Bone marrow (tissue), 2 donors: ENCODE results near the gene LSAMP.

ENCODE experiments used
- DNase-seq, 2 donors: peaks; one replicate each; lab custom pipeline; 2025; lab: John Stamatoyannopoulos, UW

LSAMP gene

DNA sequence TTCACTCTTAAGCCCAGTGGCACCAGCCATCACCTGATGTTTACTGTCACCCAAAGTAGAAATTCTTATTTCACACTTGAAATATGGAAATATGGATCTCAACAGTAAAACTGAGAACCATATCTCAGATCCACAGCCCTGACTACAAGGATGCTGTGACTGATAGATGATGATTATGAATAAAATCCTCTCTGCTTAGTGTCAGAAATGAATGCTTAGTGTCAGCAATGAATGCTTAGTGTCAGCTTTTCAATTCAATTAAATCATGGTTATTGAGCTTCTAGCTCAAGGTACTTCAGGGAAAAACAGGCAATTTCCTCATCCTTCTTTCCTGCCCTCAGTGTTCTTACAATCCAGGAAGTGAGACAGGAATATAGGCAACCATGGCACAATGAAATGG, 392.3 kb downstream of the LSAMP start:
- DNase-seq = no peak

DNA sequence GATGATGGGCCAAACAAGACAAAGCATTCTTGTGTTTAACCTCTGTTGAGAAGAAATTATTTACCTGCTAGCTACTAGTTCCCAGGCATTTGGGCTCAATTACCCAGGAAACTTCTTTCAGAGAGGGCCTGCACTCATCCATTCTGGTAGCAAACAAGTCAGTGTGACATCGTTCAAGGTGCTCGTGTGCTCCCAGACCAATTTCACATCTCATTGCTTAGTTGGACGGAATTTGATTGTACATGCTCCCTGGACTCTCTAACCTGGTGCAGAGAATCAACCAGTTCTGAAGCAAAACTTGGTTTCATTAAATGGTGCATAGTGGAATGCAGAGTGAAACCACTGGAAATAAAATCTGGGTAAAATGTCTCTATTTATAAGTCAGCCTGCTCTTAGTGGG, 392.7 kb downstream of the LSAMP start:
- no peak for DNase-seq

DNA sequence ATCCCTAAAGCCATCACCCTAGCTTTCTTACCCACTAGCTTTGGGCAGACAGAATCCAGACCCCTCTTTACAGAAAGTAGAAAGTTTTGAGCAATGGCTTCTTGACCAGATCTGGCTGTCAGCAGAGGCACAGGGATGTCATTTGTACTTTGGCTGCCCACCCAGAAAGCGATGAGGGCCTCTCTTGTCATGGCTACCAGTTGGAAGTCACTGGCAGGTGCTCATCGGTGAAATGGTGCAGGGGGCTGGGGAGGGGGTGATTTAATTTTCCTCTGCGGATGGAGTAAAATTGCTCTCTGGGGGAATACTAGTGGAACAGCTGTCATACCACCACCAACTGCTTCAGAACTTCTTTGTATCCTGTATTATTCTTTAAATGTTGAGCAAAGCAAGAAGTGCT, 393.7 kb downstream of the LSAMP start:
- DNase-seq = no peak

- no peak for DNase-seq
Measured at GRCh38 chr3:116051040-116051439, 394.2 kb downstream of the LSAMP start.

- DNase-seq = no peak
Measured at GRCh38 chr3:116050311-116050915, 394.9 kb downstream of the LSAMP start.

- DNase-seq = no peak
Measured at GRCh38 chr3:116048991-116049390, 396.3 kb downstream of the LSAMP start.

DNA sequence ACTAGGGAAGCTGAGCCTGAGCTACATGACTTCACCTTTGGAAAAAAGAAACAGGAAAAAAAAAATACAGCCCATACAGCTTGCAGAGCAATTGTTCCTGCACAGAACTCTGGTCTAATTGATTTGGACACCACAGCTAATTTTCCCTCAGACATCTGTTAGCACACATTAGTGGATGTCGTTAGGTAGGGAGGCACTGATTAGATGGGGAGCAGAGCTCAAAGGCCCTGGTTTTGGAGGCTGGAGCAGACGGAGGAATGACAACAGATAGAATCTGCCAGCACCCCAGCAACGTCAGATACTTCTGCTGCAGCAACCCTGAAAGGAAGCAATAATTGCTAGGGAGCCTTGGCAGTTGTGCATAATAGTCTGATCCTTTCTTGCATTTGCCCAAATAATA, 398.9 kb downstream of the LSAMP start:
- no peak for DNase-seq

DNA sequence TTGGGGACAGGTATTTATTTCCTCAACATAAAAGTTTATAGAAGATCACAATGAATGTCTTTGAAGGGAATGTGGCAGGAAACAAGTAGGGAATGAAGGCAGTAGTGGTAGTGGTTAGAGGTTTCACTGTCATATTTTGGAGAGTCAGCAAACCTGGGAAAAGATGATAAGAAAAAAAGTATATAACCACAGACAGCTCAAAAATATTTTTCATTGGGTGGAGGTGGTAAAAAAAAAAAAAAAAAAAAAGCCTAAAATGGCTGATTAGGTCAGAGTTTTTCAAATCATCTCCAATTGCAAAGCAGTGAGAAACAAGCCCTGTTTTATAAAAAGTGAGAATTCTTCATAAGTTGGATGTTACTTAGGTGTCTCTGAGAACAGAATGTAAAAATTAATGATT, 400.0 kb downstream of the LSAMP start:
- no peak for DNase-seq

DNA sequence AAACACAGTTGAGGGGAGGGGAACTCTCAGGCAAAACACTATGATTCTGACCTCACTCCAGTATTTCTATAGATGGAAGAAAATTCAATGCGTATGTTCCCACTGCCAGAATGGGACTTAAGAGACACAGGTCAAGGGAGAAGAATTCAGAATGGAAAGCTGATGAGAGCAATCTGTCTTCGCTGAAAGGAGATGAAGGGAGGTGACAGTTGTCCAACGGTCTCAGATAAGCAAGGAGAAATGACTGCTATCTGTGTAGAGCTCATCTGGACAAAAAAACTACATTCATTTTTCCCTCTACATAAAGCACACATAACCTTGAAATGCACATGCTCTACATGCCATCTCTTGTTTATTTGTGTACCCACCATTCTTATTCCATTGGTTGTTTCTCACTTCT, 405.1 kb downstream of the LSAMP start:
- DNase-seq = no peak

DNA sequence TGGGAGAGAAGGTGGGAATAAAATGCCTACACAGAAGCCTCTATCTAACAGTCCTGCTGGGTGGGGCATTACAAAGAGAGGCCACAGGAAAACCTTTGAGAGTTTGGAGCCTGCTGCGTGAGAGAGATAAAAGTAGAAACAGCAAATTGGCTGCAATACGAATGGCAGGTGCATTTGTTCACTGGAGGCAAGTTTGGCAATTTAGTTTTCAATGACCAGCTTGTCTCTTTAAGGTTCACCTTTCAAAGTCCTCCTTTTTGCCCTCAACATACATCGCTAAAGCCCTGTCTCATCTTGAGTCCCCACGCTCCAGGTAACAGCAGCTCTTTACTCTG, 405.7 kb downstream of the LSAMP start:
- DNase-seq = no peak

- DNase-seq = no peak
Measured at GRCh38 chr3:116038968-116039650, 406.2 kb downstream of the LSAMP start.

DNA sequence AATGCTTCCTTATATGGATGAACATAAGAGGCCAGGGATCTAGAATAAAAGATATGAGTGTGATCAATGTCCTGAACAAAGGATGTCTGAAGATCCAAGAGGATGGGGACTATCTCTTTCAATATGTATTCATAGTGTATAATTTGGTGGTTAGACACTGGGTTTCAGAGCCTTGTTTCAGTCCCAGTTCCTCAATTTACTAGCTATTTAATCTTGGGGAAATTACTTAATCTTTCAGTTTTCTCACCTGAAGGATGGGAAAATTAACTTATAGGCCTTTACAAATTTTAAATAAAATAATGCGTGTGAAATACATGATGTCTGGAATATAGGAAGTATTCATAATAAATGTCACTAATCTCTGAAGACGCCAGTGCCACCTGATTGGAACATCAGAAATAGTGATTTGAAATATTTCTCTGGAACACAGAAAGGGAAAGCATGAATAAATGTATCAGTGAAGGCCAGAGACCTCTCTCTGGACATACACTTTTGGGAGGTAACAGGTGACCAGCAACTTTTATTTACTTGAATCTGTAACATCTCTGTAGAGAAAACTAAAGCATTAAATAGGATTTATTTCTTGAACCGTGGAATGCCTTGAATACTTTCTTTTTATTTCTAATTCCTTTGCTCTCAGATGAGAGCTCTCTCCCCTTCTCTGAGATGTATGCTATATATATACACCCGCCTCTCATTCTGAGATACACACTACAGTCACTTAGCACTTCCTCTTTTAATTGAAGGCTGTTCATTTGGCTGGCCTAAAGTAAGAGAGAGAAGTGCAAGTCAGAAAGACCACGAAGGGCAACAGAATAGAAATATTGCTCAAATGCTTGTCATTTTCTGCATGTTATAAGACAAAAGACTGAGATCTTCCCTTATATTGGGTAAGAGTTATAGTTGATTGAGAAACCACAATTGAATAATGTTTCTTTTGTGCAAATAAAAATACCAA, 407.1 kb downstream of the LSAMP start:
- DNase-seq = no peak

- no peak for DNase-seq
Measured at GRCh38 chr3:116035429-116035828, 409.9 kb downstream of the LSAMP start.

- no peak for DNase-seq
Measured at GRCh38 chr3:116034794-116035193, 410.5 kb downstream of the LSAMP start.

- no peak for DNase-seq
Measured at GRCh38 chr3:116034086-116034485, 411.2 kb downstream of the LSAMP start.

DNA sequence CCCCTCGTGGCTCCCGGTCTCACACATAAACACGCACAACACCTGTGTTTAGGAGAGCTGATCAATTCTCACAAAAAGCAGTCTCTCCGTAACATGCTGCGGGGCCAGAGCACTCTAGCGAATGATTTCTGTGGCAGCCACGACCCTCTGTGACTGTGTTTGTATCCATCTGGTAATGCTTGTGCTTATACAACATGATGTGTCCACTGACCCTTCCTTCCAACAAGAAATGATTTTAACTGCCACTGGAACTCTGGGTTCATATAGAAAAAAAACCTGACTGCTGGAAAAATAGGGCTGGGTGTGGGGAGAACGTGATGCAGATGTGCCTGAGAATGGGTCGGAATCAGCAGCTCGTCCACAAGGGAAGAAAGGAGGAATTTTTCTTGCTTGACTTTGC, 411.8 kb downstream of the LSAMP start:
- DNase-seq = no peak

- no peak for DNase-seq
Measured at GRCh38 chr3:116032176-116032575, 413.1 kb downstream of the LSAMP start.

- DNase-seq = no peak
Measured at GRCh38 chr3:116030131-116030850, 415.0 kb downstream of the LSAMP start.

- no peak for DNase-seq
Measured at GRCh38 chr3:116029266-116029665, 416.0 kb downstream of the LSAMP start.

GRCh38 chr3:116028157-116028556, 417.1 kb downstream of the LSAMP start:
- no peak for DNase-seq

DNA sequence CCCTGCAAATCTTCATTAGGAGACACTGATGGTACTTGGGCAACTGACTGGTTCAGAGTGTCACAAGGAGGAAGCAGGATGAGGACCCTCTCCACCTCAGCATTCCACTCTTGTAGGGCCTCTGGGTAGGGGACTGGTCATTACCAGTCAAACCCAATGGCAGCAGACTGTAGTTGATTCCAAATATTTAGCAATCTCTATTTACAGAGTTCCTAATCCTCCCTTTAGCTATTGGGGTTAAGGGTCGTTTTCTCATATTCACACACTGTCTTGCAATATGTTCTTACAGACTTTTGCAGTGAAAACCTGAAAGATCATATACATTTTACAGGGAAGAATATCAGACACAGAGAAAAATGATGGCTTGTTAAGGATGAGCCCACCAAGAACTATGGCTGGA, 424.3 kb downstream of the LSAMP start:
- DNase-seq = no peak

GRCh38 chr3:116020495-116020894, 424.8 kb downstream of the LSAMP start:
- DNase-seq = no peak
